ENCODE data around the gene CAMSAP1.

CAMSAP1 gene

DNA sequence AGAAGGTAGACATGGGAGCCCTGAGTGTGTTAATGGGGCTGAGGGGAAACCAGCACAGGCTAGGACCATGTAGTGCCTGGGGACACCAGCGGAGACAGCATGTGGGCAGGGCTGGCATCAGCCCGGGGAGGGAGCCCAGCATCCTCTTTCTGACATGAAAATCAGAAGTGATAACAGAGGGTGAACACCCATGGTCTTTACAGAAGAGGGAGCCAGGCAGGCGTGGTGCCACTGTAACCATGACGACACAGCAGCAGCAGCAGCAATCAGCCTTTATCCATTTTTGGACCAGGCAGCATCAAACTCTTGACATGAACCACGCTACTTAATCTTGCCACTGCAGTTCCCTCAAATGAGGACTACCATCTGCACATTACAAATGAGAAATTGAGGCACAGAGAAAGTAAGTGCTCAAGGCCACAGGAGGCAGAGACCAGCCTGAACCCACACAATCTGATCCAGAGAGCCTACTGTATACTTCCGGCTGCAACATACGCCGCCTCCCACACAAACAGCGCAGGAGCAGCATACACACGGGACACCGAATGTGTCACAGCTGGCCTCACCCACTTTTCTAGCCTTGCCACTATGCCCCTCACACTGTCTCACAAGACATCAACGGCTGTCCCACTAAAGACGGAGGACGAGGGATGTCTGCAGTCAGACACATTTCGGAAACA lies 23.8 kb downstream of the CAMSAP1 start:
- no peak for DNase-seq (ENCODE audit: low read depth in 2 of 2)

DNA sequence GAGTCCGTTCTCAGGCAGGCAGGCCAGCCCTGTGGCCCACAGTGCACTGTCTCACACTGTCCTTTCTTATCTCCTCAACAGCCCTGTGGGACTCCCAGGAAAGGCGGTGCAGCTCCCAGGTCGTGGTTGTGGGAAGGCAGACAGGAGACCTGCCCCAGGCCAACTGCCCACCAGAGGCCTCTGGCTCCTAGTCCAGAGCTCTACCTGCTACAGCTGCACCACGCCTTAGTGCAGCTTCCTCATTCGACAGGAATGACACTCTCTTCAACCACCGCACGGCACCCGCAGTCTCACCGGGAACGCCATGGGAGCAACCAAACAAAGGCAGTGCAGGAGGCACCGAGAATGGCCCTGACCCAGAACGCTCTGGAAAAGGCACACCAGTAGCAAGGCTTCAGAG lies 25.3 kb downstream of the CAMSAP1 start:
- DNase-seq (ENCODE audit: low read depth in 2 of 2) = no peak

- DNase-seq (ENCODE audit: low read depth in 2 of 2) = no peak
These were observed 26.9 kb downstream of the CAMSAP1 start for GRCh38 chr9:135880438-135880837.

GRCh38 chr9:135879619-135880018 lies 27.7 kb downstream of the CAMSAP1 start:
- DNase-seq (ENCODE audit: low read depth in 2 of 2) = no peak

- DNase-seq (ENCODE audit: low read depth in 2 of 2) = no peak
These were observed 28.1 kb downstream of the CAMSAP1 start for GRCh38 chr9:135879237-135879601.

DNA sequence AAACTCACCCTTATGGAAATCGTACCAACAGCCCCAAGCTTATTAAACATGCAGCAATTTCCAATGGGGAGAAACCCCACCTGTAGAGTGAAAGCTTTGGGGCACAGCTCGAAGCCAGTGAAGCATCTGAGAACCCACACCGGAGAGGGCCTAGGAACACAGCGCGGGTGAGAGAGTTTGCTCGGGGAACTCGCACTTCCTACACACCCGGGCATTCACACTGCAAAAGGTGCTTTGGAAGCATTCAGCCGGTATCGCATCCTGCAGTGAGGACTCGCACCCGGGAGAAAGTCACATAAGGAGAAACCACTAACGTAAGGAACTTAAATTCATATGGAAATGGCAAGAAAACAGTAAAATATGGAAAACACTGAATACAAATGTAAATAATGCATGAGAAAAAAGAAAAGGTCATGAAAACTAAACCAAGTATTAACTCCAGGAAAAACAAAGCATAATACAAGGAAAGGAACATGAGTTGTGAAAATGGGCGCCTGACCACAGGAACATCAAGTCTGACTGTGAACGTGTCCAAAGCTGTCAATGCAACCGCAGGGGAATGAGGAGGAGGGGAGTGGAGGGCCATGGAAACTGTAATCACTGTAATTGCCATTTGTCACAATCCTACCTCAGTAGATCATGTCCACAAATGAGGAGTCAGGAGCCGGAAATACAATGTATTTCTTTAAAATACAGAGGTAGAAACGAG lies 28.7 kb downstream of the CAMSAP1 start:
- DNase-seq (ENCODE audit: low read depth in 2 of 2) = no peak

DNA sequence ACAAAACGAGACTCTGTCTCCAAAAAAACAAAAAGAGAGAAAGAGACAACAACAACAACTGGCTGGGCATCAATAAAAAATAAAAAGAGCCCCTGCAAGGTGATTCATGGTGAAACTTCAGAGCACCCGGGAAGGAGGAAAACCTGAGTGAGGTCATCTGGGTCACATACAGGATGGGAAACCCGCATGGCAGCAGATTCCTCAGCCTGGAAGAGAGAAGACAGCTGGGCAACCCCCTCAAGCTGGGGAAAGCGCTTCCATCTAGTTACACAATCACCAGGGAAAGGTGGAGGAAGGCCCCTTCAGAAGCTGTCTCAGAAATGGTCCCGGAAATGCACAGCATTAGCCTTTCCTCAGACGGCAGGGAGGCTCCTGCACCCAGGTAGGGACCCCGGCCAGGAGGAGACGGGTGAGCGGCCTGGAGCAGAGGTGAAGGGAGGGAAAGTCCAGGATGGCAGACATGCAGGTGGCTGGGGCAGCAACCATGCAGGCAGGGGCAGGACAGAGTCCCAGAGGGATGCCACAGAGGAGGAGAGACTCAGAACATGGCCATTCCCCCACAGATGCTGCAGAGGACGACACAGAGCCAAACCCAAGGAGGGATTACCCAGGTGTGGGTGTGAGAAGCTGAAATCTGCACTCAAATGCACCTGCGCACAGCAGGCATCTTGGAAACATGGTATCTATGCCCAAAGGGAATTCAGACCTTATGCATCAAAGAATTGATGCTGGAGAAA lies 29.4 kb downstream of the CAMSAP1 start:
- DNase-seq (ENCODE audit: low read depth in 2 of 2) = no peak

GRCh38 chr9:135876936-135877335 lies 30.4 kb downstream of the CAMSAP1 start:
- no peak for DNase-seq (ENCODE audit: low read depth in 2 of 2)

GRCh38 chr9:135874859-135875258 lies 32.5 kb downstream of the CAMSAP1 start:
- DNase-seq (ENCODE audit: low read depth in 2 of 2) = no peak

DNA sequence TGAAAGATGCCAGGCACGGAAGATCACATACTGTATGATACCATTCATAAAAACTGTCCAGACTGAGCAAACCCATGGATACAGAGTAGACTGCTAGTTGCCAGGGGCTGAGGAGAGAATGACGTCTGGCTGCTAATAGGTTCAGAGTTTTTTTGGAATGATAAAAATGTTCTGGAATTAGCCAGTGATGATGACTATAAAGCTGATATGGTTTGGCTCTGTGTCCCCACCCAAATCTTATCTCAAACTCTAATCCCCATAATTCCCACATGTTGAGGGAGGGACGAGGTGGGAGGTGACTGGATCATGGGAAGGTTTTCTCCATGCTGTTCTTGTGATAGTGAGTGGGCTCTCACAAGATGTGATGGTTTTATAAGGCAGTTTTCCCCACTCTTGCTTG lies 37.4 kb downstream of the CAMSAP1 start:
- DNase-seq (ENCODE audit: low read depth in 2 of 2) = no peak

DNA sequence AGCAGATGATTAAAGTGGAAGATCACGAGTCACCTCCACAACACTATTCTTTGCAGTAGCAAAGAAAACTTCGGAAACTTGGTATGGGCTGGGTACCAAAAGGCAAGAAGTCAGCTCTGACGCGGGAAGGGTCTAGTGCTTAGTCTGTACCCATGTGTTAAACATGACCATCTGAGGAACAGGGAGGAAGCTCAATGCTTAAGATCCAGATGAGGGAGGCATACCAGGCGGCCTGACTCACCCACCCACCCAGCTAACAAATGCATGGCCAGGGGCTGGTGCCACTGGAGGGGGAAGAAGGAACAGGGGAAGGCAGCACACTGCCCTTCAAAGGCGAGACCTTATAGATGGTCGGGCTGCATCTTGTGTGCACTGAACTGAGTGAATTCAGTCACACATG lies 41.8 kb downstream of the CAMSAP1 start:
- no peak for DNase-seq (ENCODE audit: low read depth in 2 of 2)

DNA sequence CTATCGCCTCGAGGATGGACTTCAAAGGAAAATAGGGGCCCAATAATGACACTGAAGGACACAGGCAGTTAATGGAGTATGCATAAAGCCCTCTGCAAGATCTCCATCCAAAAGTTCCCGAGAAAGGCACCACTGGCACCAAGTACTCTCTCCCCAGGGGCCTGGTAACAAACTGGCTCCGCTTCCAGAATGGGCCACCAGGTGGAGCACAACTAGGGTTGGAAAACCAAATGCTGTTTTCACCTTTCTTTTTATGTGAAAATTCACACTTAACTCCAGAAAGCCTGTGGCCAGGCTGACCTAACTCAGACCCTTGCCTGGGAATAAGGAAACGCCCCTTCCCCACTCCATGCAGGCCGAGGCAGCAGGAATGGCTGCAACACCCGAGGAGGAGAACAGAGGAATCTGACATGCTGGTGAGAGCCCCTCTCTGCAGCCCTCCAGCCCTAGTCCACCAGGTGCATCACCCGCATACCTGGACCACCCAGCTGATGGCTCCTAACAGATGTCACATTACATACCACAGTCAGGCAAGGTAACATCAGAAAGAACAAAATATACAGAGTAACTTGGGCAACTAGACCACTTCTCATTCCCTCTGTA lies 42.8 kb downstream of the CAMSAP1 start:
- DNase-seq (ENCODE audit: low read depth in 2 of 2) = peak; percentile 44 to 53

DNA sequence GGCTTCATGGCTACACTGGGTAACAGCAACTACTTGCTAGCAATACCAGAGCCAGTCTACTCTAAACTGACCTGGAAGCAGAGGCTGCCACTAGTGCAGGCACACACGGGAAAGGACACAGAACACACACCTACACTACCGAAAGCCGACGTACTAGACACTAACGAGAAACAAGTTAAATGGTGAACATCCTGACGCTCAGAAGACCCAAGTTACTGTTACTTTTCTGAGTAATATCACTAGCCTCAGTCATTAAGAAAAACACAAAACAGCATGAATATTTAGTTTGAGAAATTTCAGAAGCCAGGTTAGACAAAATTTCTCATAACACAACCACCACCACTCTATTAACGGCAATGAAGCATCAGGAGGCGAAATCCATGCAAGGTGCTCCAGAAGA lies 44.5 kb downstream of the CAMSAP1 start:
- DNase-seq (ENCODE audit: low read depth in 2 of 2) = no peak

- no peak for DNase-seq (ENCODE audit: low read depth in 2 of 2)
These were observed 48.7 kb downstream of the CAMSAP1 start for GRCh38 chr9:135858491-135859185.

DNA sequence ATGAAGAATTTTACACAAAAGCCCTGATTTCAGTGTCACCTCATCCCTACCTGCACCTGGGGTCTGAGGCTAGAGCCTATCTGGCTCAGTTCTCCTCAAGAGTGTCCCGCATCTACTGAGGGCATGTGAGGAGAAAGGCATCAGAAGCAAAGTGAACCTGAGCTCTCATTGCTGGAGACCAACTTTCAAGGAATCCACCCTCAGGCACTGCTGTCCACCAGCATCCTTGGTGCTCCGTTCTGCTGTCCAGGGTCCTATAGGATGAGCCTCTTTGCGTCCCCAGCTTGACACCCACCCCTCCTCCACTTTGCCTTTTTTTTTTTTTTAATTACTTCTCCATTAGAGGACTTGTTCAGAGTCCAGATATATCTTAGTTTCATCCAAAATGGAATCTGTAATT lies 49.5 kb downstream of the CAMSAP1 start:
- DNase-seq (ENCODE audit: low read depth in 2 of 2) = no peak

- DNase-seq (ENCODE audit: low read depth in 2 of 2) = no peak
These were observed 50.0 kb downstream of the CAMSAP1 start for GRCh38 chr9:135857371-135857786.

- DNase-seq (ENCODE audit: low read depth in 2 of 2) = no peak
These were observed 55.6 kb downstream of the CAMSAP1 start for GRCh38 chr9:135851748-135852147.

DNA sequence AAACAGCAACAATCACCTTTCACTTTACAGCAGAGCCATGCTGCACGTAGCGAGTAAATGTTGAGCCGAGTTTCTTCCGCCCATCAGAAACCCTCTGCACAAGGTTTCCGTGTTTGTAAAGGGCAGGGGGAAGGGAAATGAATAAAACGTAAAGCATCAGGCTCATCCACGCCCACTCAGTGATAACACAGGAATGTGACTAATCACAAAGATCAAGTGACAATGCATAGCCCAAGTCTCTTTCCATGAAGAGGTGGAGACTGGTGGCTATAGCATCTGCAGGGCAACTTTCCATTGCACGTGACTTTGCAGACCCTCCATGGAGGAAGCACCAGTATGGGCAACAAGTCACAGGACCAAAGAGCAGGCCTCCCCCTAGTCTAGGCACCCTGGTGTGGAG lies 56.6 kb downstream of the CAMSAP1 start:
- no peak for DNase-seq (ENCODE audit: low read depth in 2 of 2)

DNA sequence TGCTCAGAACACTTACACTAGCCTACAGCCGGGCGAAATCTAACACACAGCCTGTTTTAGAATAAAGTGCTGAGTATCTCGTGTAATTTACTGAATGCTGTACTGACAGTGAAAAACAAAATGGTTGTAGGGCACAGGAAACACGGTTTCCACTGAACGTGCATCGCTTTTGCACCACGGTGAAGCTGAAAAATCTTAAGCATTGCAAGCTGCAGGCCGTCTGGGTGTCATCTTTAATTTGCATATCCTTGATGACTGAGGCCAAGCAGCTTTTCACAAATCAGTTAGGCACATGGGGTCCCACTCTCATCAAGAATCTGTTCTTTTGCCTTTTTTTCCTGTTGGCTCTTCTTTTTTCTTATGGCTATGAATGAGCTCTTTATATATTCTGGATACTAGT lies 58.2 kb downstream of the CAMSAP1 start:
- no peak for DNase-seq (ENCODE audit: low read depth in 2 of 2)

DNA sequence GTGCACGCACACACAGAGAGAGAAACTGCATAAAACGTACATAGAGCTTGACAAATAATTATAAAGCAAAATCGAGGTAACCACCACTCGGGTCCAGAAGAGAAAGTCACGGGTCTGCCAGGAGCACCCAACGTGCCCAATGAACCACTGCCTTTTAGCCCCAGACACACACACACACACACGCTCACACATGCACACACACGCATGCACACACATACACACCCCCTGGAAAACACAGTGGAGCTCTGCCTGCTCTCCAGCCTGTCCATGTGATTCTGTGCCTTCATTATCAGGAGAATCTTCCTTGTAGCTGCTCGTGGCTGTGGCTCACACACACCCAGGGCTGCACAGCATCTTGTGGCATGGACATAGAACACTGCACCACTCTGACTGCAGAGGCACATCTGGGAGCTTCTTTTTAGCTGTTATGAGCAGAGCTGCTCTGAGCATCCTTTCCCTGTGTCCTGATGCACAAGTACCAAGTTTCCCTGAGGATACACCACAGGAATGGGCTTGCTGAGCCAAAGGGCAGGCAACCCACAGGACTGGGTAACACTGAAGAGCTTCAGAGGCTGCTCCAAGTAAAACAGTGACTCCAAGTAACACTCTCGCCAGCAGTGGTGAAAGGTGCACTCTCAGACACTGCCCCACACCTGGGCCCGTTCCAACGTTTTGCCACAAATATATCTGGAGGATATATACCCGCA lies 58.9 kb downstream of the CAMSAP1 start:
- no peak for DNase-seq (ENCODE audit: low read depth in 2 of 2)

DNA sequence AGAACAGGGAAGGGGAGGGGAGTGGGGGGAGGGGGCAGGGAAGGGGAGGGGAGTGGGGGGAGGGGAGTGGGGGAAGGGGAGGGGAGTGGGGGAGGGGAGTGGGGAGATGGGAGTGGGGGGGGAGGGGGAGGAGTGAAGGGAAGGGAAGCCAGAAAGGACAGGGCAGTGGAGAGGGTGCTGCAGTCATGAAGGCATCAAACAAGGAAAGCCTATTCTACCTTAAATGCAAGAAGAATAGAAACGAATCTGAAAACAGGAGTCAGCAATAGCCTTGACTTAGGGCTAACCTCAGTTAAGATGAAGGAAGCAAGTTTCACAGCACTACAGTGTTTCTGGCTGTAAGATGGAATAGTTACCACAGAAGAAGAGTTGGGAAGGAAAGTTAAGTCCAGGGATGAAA lies 59.5 kb downstream of the CAMSAP1 start:
- DNase-seq (ENCODE audit: low read depth in 2 of 2) = no peak
